CD14-positive monocyte (primary cell): ENCODE measurements around the gene KHK. TPM values are rescaled to one million over a fixed set of nuclear protein-coding genes. Genes with fewer than 3 reads are reported as not detected.

Experiments used
- DNase-seq, 3 donors: peaks; one replicate each; pipeline ENCODE4 v3.0.0-alpha.2; 2011 to 2022
- H2AFZ ChIP-seq: 2 replicates; pipeline ENCODE4 v1.6.0; 2012; ENCODE audit warnings: mild to moderate bottlenecking, low read depth, low read length, inconsistent platforms; ENCODE audit not compliant: insufficient read depth, poor library complexity, severe bottlenecking
- H3K27ac ChIP-seq, 2 donors: 1 replicate in 1 of 2; 2 replicates in 1 of 2; pipeline ENCODE4 v1.5.1; 2012 to 2013; ENCODE audit warnings: low read length in 2 of 2, control low read depth in 1 of 2, inconsistent platforms in 1 of 2, low read depth in 1 of 2, mild to moderate bottlenecking in 1 of 2
- H3K27me3 ChIP-seq, 2 donors: one replicate each; pipeline versions ENCODE4 v1.6.0 to v1.6.1; 2011 to 2013; ENCODE audit warnings: low read length in 2 of 2; ENCODE audit not compliant: control insufficient read depth in 2 of 2, insufficient read depth in 2 of 2
- H3K36me3 ChIP-seq, 2 donors: replicated peaks in 1 of 2; 1 replicate in 1 of 2; 2 replicates in 1 of 2; pipeline versions ENCODE4 v1.5.1 to v1.6.1; 2012 to 2013; ENCODE audit warnings: low read length in 2 of 2, control low read depth in 1 of 2, inconsistent platforms in 1 of 2, mild to moderate bottlenecking in 1 of 2; ENCODE audit not compliant: insufficient read depth in 2 of 2, control insufficient read depth in 1 of 2
- H3K4me1 ChIP-seq, 2 donors: 1 replicate in 1 of 2; 2 replicates in 1 of 2; pipeline versions ENCODE4 v1.5.1 to v1.6.1; 2012 to 2013; ENCODE audit warnings: low read length in 2 of 2, control low read depth in 1 of 2, inconsistent platforms in 1 of 2, mild to moderate bottlenecking in 1 of 2, moderate library complexity in 1 of 2; ENCODE audit not compliant: insufficient read depth in 2 of 2, control insufficient read depth in 1 of 2
- H3K4me2 ChIP-seq: replicated peaks from 2 replicates; pipeline ENCODE3; 2012; ENCODE audit warnings: low read length, moderate library complexity, mild to moderate bottlenecking; ENCODE audit not compliant: poor library complexity, severe bottlenecking; ENCODE audit errors: extremely low read depth
- H3K4me3 ChIP-seq, 3 experiments: fragments of 200-600 bp in 1 of 3; sonication (generic) in 1 of 3; replicated peaks in 1 of 3; 1 replicate in 2 of 3; 2 replicates in 1 of 3; pipeline ENCODE4 v1.5.1; 2011 to 2013; ENCODE audit warnings: low read length in 3 of 3, mild to moderate bottlenecking in 3 of 3, control low read depth in 2 of 3, low read depth in 2 of 3, inconsistent platforms in 1 of 3, moderate library complexity in 1 of 3
- H3K79me2 ChIP-seq: 2 replicates; pipeline ENCODE4 v1.6.0; 2012; ENCODE audit warnings: mild to moderate bottlenecking, control low read depth, inconsistent platforms, low read length, moderate library complexity; ENCODE audit not compliant: insufficient read depth
- H3K9ac ChIP-seq: 2 replicates; pipeline ENCODE4 v1.6.0; 2017; ENCODE audit warnings: low read length, mild to moderate bottlenecking; ENCODE audit not compliant: insufficient read depth, poor library complexity, severe bottlenecking
- H3K9me3 ChIP-seq, 2 donors: replicated peaks in 1 of 2; 1 replicate in 1 of 2; 2 replicates in 1 of 2; pipeline versions ENCODE4 v1.5.1 to v1.6.1; 2012 to 2013; ENCODE audit warnings: low read length in 2 of 2, control low read depth in 1 of 2; ENCODE audit not compliant: control insufficient read depth in 1 of 2, insufficient read depth in 1 of 2
- H4K20me1 ChIP-seq: 2 replicates; pipeline ENCODE4 v1.6.0; 2012; ENCODE audit warnings: mild to moderate bottlenecking, low read length, control low read depth, moderate library complexity; ENCODE audit not compliant: insufficient read depth
- H3K27ac Mint-ChIP-seq, 7 donors: one replicate each; pipeline ENCODE4 v1.8.0; 2020; ENCODE audit warnings: mild to moderate bottlenecking in 7 of 7, mixed read lengths in 7 of 7, moderate library complexity in 6 of 7, inconsistent platforms in 2 of 7
- H3K27me3 Mint-ChIP-seq, 3 donors: one replicate each; pipeline ENCODE4 v1.8.0; 2021 to 2022; ENCODE audit warnings: low read depth in 3 of 3, mild to moderate bottlenecking in 3 of 3, mixed read lengths in 3 of 3, moderate library complexity in 3 of 3, inconsistent platforms in 1 of 3
- H3K36me3 Mint-ChIP-seq, 2 donors: one replicate each; pipeline ENCODE4 v1.8.0; 2020; ENCODE audit warnings: mixed read lengths in 2 of 2, inconsistent platforms in 1 of 2, mild to moderate bottlenecking in 1 of 2
- H3K4me1 Mint-ChIP-seq: one replicate; pipeline ENCODE4 v1.8.0; 2020; ENCODE audit warnings: mild to moderate bottlenecking, mixed read lengths
- H3K4me3 Mint-ChIP-seq, 2 donors: one replicate each; pipeline ENCODE4 v1.8.0; 2020; ENCODE audit warnings: mild to moderate bottlenecking in 2 of 2, mixed read lengths in 2 of 2, moderate library complexity in 1 of 2
- H3K9me3 Mint-ChIP-seq, 7 donors: one replicate each; pipeline ENCODE4 v1.8.0; 2020 to 2022; ENCODE audit warnings: mixed read lengths in 7 of 7, mild to moderate bottlenecking in 6 of 7, moderate library complexity in 6 of 7, inconsistent platforms in 2 of 7
- CTCF ChIP-seq: fragments of 200-600 bp; IDR thresholded peaks from one replicate; pipeline ENCODE4 v1.8.0; 2022; ENCODE audit warnings: antibody characterized with exemption, mild to moderate bottlenecking
- WGBS: methylation state at CpG from one replicate; pipeline ENCODE4 v1.1.5; 2013; ENCODE audit warnings: missing lambda C conversion rate; ENCODE audit not compliant: insufficient coverage; 5-methylcytosine and 5-hydroxymethylcytosine counted together
- intact Hi-C, 2 donors: fragments of 100-400 bp; cut with micrococcal nuclease; formaldehyde crosslinking; loops; one replicate each; pipeline versions ENCODE4 v1.15.0 to v1.15.1; 2023
- polyA plus RNA-seq, 3 donors: library from polyadenylated mRNA; depleted of rRNA in 1 of 3; unstranded in 2 of 3; stranded (reverse) in 1 of 3; fragments of 300-500 nt in 2 of 3; fragments of >200 nt in 1 of 3; fragmentation: Illumina TruSeq in 2 of 3; gene quantifications; 1 replicate in 2 of 3; 2 replicates in 1 of 3; pipeline ENCODE4 v1.2.3, GENCODE V29; 2012 to 2021

KHK gene
- polyA plus RNA-seq, 3 donors, result 3.4 to 7.3 (median 6.6) TPM

- Mint-ChIP-seq H3K36me3 (peaks cover 40 to 43% of the 10 kb centered on the region in 2 donors), H3K4me3 (no peak overlapping the region), H3K4me1 (peaks cover 18% of the 10 kb centered on the region), H3K27ac (peak overlapping the region in 4 of 7 donors; percentile 32 to 52 (median 44)), H3K9me3 (peaks cover 0 to 2% (median 0%) of the 10 kb centered on the region in 7 donors), H3K27me3 (peaks cover 0 to 4% (median 2%) of the 10 kb centered on the region in 3 donors)
- Histone ChIP-seq H3K9me3 (no peaks in the 10 kb centered on the region), H3K27ac (peak overlapping the region in 1 of 2 donors; percentile 8), H3K9ac (no peak overlapping the region), H3K79me2 (peaks cover 18% of the 10 kb centered on the region), H3K36me3 (peaks cover 33 to 43% of the 10 kb centered on the region in 2 donors), H3K4me3 (no peak overlapping the region), H2AFZ (no peak overlapping the region), H3K4me1 (peaks cover 19% of the 10 kb centered on the region in 2 donors), H4K20me1 (peaks cover 19% of the 10 kb centered on the region), H3K27me3 (no peaks in the 10 kb centered on the region), H3K4me2 (no peak overlapping the region)
- no peak for TF ChIP-seq CTCF
- DNase-seq, result no peak
- WGBS, result 98% methylated on average over 11 of the region's 11 CpGs
- intact Hi-C loops, result loop anchor here (5.0 kb wide), 1 partner anchor 34 kb away; no protein-coding TSS in a partner anchor
Measured at GRCh38 chr2:27131429-27131828, 44.9 kb downstream of the KHK start.

DNA sequence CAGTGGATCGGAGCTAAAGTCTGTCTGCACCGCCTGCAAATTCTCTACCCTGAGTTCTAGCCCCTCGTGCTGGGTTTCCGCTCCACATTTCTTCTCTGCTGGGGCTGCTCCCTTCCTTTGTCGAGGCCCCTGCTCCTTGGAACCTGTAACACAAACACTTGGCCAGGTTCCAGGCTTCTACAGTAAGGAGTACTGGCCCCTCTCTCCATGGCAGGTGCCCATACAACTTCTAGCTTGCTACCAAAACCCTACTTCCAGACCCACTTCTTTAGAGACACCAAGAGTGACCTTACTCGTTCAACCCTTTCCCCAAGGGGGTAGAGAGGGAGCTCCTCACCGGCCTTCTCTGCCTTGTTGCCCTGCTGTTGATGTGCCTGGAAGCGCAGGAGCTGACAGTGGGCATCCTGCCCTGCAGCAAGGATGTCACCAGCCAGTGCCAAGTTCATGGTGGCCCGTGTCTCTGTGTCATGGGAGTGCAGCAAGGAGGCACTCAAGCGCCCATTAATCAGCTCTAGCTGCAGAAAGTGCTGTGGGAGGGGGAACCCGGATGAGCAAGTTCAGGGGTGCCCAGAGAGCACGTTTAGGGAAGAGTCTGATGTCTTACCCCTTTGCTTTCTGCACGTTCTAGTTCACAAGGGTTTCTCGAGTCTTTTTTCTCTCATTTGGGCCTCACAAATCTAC is 46.8 kb downstream of the KHK start:
- H3K27me3 ChIP-seq, result no peaks in the 10 kb centered on the region
- peak overlapping the region; percentile 99 for H3K9ac ChIP-seq
- Mint-ChIP-seq H3K4me1 (peaks cover 18% of the 10 kb centered on the region), H3K9me3 (no peaks in the 10 kb centered on the region), H3K4me3 (peak overlapping the region; percentile 88 to 95), H3K27ac (peak overlapping the region; percentile 75 to 96 (median 89)), H3K36me3 (peaks cover 40 to 43% of the 10 kb centered on the region in 2 donors), H3K27me3 (peaks cover 0 to 7% (median 4%) of the 10 kb centered on the region in 3 donors)
- H3K4me1 ChIP-seq, result peaks cover 19% of the 10 kb centered on the region in 2 donors
- TF ChIP-seq CTCF, result no peak
- H3K4me3 ChIP-seq, result peak overlapping the region; percentile 77 to 98 (median 81)
- intact Hi-C loops, result loop anchor here (2.0 to 5.0 kb wide), 2 partner anchors 36 to 83 kb away; partner anchors contain the start of gene CAD (in 1 of the 2)
- no peaks in the 10 kb centered on the region for H3K9me3 ChIP-seq
- DNase-seq, result peak in 2 of 3 donors; percentile 18 to 45
- 60% methylated on average over 11 of the region's 14 CpGs for WGBS
- H2AFZ ChIP-seq, result peak overlapping the region; percentile 81
- peaks cover 19% of the 10 kb centered on the region for H4K20me1 ChIP-seq
- peaks cover 33 to 43% of the 10 kb centered on the region in 2 donors for H3K36me3 ChIP-seq
- peaks cover 18% of the 10 kb centered on the region for H3K79me2 ChIP-seq
- peak overlapping the region; percentile 93 for H3K4me2 ChIP-seq
- H3K27ac ChIP-seq, result peak overlapping the region; percentile 34 to 95
